Astrocyte of the cerebellum (primary cell): ENCODE measurements around the gene CGREF1.

ENCODE experiments used
- DNase-seq: peaks from one replicate; pipeline ENCODE4 v3.0.0-alpha.2; 2011; ENCODE audit warnings: low read depth
- H3K4me3 ChIP-seq: 2 replicates; pipeline ENCODE4 v1.5.1; 2011; ENCODE audit warnings: mild to moderate bottlenecking, low read depth, low read length, moderate library complexity
- CTCF ChIP-seq: IDR thresholded peaks from 2 replicates; pipeline ENCODE4 v1.5.1; 2012; ENCODE audit warnings: low read length, low read depth, moderate library complexity, mild to moderate bottlenecking; ENCODE audit errors: missing control alignments
- in situ Hi-C: cut with HindIII; loops from 2 replicates; pipeline ENCODE4 v1.10.0; 2017; ENCODE audit warnings: low sequenced_read_pairs

CGREF1 gene

GRCh38 chr2:27158468-27158867 is 39.5 kb upstream of the CGREF1 start:
- TF ChIP-seq CTCF: no peak
- in situ Hi-C loops: no loop called here
- DNase-seq: no peak
- H3K4me3 ChIP-seq: no peak overlapping the region

GRCh38 chr2:27155069-27155520 is 36.2 kb upstream of the CGREF1 start:
- in situ Hi-C loops: no loop called here
- no peak for DNase-seq
- no peak for TF ChIP-seq CTCF

GRCh38 chr2:27154488-27154887 is 35.6 kb upstream of the CGREF1 start:
- no peak for TF ChIP-seq CTCF
- H3K4me3 ChIP-seq: no peak overlapping the region
- no peak for DNase-seq
- in situ Hi-C loops: no loop called here

More at GRCh38 chr2:27155069-27155520, 36.2 kb upstream of the CGREF1 start:
- no peak overlapping the region for H3K4me3 ChIP-seq

- in situ Hi-C loops: no loop called here
- DNase-seq: no peak
- no peak overlapping the region for H3K4me3 ChIP-seq
- TF ChIP-seq CTCF: no peak
Observed at GRCh38 chr2:27152796-27153464, 34.0 kb upstream of the CGREF1 start.

GRCh38 chr2:27152102-27152795 is 33.3 kb upstream of the CGREF1 start:
- in situ Hi-C loops: no loop called here
- TF ChIP-seq CTCF: no peak
- DNase-seq: no peak
- no peak overlapping the region for H3K4me3 ChIP-seq

GRCh38 chr2:27150639-27151230 is 31.8 kb upstream of the CGREF1 start:
- no peak overlapping the region for H3K4me3 ChIP-seq
- no peak for DNase-seq
- in situ Hi-C loops: no loop called here
- no peak for TF ChIP-seq CTCF
